Stimulated activated CD4-positive, alpha-beta T cell treated with anti-CD3 and anti-CD28 coated beads, Interleukin-12 subunit alpha, Interleukin-12 subunit beta, amount 100 ng/mL, for 24 hours (primary cell): ENCODE measurements around the gene ACOT13.
"Not testable (repeated sequence)": the region's sequence is repeated elsewhere in the genome, so short reads cannot be mapped to it uniquely, and the experiment has no call there.

Experiments used
- DNase-seq, 2 experiments: peaks; one replicate each; pipeline ENCODE4 v3.0.0-alpha.2; 2020; ENCODE audit warnings: low read depth in 2 of 2

ACOT13 gene

DNA sequence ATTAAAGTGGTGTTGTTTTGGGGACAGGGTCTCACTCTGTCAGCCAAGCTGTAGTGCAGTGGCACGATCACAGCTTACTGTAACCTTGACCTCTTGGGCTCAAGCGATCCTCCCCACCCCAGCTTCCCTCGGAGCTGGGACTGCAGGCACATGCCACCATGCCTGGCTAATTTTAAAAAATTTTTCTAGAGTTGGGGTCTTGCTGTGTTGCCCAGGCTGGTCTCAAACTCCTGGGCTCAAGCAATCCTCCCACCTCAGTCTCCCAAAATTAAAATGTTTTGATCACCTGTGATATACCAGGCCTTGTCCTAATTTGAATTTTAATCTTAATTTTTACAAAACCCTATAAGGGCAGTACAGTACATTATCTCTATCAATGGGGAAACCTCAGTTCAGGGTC lies 25.5 kb downstream of the ACOT13 start:
- no peak for DNase-seq

DNA sequence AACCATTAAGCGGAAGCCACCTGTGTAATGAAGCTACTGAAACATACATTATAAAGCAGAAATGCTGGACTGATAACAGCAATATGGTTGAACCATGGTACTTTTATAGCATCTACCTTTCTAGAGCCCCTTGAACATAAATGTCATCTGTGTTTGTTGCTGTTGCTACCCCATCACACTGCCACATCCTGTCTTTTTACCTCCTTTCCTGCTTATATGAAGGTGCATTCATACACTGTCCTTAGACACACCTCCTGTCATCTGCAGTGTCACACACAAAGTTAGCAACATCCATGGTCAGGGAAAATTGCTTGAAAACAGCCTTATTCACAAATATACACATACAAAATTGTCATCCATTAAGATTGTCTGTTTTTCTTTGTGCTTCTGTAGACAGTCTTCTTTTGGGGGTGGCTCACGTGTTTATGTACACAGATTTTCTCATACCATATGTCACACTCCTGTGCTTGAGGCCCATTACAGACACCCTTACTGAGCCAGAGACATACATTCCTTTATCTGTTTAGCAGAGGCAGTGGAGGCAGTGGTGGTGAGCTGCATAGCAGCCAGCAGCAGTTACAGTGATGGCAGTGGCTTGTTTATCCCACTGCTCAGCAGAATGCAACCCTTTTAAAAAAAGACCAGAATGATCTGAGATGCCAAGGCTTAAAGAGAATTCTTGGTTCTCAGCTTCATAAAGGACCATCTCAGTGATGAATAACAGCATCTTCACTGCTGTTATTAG lies 26.1 kb downstream of the ACOT13 start:
- no peak for DNase-seq

GRCh38 chr6:24694198-24694597 lies 27.3 kb downstream of the ACOT13 start:
- no peak for DNase-seq

- peak in 1 of 2 experiments; percentile 21 for DNase-seq
Measured at GRCh38 chr6:24695635-24696034, 28.8 kb downstream of the ACOT13 start.

- no peak for DNase-seq
Measured at GRCh38 chr6:24696097-24696496, 29.2 kb downstream of the ACOT13 start.

DNA sequence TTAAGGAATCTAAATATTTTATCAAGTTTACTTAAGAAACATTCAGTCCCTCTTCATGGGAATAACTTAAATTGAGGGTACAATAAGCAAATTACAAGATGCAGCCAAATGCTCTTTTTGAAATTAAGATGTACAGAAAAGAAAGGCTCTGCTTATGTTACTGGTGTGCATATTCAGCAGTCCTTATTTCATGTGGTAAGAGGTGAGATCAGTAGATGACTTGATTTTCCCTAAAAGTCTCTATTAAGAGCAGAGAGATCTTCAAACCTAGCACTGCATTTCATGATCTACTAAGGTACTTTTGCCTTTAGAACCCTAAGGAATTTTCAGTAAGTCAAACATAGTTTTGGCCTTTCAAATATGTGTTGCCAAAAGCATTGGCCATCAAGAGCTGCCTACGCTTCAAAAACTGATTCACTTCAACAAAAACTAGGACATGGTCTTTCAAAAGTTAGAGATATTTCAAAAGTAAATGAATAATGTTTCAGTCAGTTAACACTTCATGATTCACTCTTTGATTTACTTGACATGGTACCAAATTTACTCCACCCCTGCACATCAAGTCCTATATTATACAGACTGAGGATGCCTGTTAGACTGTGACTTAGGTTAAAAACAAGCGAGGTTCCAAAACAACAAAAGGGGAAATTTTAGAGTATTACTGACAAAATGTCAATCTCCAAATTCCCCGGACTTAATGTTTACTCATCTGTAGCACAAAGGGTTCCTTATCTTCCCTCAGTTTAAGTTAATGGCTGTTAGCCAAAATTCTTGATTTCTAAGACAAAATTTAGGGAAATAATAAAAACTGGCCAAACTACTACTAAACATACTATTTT lies 32.9 kb downstream of the ACOT13 start:
- DNase-seq: no peak

DNA sequence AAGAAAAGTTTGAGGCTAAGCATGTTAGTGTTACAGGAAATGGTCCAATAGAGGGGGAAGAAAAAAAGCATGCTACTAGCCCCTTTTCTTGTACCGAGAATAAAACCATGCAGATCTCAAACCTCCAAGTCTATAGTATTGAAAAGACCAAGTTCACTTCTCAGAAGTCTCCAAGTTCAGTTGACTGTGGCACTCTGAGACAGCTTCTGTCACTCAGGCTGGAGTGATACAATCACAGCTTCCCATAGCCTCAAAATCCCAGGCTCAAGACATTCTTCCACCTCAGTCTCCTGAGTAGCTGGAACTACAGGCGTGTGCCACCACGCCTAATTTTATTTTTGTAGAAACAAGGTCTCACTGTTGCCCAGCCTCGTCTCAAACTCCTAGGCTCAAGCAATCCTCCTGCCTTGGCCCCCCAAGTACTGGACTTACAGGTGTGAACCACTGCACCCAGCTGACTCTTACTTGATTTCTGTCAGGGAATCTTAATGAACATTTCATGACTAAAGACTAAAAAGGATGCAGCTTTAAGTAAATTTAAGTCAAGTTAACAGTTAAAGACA lies 35.9 kb downstream of the ACOT13 start:
- DNase-seq: no peak

- no peak for DNase-seq
Measured at GRCh38 chr6:24704468-24704867, 37.6 kb downstream of the ACOT13 start.

DNA sequence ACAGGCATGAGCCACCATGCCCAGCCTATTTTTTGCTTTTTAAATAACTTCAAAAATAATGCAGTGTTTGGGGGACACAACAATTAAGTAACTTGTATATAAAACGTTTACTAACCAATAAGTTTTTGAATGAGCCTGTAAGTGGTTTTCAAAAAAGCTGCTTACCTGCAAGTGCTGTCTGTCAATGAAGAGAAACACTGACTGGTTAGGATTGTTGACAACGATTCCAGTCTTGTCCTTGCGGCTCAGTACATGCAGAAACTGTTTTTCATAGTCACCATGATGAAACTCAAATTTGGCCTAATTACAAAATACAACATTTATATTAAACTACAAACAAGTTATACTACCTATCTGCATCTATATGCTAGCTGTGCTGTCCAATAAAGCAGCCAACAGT lies 41.7 kb downstream of the ACOT13 start:
- no peak for DNase-seq

- no peak for DNase-seq
Measured at GRCh38 chr6:24709014-24709711, 42.3 kb downstream of the ACOT13 start.

DNA sequence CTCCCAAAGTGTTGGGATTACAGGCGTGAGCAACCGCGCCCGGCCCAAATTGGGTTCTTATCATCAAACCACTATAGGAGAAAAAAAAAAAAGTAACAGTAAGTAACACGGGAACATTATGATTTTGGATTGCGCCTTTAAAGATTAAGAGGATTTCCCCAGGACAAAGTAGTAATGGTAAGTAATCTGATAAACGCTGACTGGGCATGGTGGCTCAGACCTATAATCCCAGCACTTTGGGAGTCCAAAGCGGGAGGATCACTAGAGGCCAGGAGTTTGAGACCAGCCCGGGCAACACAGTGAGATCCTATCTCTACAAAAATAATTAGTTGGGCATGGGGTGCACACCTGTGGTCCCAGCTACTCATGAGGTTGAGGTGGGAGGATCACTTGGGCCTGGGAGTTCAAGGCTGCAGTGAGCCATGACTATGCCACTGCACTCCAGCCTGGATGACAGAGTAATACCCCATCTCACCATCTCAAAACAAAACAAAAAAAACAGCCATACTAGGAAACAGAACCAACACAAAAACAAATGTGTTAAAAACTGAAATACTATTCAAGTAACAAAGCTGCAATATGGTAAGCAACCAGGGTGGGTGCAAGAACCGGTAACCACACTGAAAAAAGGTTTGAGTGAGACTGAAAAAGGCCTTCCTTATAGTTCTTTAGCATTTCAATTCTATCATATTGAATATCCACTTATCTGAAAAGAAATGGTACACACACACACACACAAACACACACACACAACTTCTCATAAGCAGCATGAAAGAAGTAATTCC lies 43.8 kb downstream of the ACOT13 start:
- DNase-seq: no peak

GRCh38 chr6:24716602-24717148 lies 49.8 kb downstream of the ACOT13 start:
- DNase-seq: not testable (repeated sequence)

- DNase-seq: no peak
Measured at GRCh38 chr6:24718449-24719124, 51.7 kb downstream of the ACOT13 start.

GRCh38 chr6:24719125-24719971 lies 52.5 kb downstream of the ACOT13 start, which contains the start of gene C6orf62:
C6orf62 (minus strand) TSS chr6:24719154; CDS start chr6:24718668, 486 bp downstream.
- DNase-seq: peak; percentile 39 to 48

DNA sequence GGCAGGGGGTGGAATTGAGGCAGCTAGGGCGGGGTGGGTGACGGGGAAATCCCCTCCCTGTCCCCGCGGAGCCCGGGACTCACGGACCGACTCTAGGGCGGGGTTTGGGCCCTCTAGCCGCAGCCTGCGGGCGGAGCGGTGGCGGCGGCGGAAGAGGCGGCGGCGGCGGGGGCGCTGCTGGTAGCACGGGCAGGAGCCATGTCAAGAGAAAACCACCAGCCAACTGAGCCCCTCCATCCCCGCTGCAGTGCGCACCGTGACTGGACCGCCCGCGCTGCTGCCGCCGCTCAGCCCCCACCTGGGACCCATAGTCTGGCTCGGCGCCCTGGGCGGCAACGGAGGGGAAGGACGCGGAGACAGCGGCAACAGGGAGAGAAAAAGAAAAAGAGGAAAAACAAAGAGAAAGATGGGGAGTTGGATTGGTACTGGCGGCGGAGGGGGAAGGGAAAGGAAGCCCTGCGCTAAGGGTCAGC lies 53.3 kb downstream of the ACOT13 start:
- peak; percentile 57 to 66 for DNase-seq

- peak; percentile 99 to 100 for DNase-seq
Measured at GRCh38 chr6:24720604-24721460, 54.0 kb downstream of the ACOT13 start.

DNA sequence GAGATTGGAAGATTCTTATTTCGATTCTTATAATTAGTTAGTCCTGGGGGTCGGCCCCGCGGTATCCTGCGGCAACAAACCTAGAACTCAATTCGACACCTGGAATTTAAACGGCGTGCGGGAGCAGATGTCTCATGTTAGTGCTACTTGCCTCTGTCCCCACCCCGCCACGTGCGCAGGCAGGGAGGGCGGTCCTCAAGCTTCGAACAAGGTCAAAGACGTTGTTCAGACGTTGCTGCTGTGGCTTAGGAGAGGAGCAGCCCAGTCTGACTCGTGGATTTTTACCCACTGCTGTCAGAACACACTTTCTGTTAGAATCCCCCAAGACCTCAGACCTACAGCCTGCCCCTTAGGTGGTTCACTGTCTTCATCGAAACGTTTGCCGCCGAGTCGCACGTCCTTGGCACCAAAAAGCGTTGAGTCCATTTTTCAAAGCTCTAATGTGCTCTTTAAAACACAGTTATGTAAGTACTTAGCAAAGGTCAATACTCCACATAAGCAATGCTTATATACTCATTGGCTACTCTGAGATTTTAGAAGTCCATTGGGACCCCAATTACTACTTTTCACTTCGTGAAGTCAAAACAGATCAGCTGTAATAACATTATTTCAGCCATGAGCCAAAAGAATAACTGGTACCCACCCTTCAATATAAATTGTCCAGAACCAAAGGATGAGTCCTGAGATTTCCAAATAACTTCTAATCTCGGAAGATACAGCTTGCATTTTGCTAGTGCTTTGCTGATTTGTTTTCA lies 54.8 kb downstream of the ACOT13 start:
- DNase-seq: no peak
